LHCN-M2 (cell line): ENCODE measurements around the gene PMS1. TPM values are rescaled to one million over a fixed set of nuclear protein-coding genes. Genes with fewer than 3 reads are reported as not detected.
"Not testable (repeated sequence)": the region's sequence is repeated elsewhere in the genome, so short reads cannot be mapped to it uniquely, and the experiment has no call there.

Source experiments
- DNase-seq: peaks from one replicate; pipeline ENCODE4 v3.0.0-alpha.2; 2012; ENCODE audit warnings: low read depth
- total RNA-seq: library from RNA; depleted of rRNA; stranded (reverse); fragments of >200 nt; gene quantifications from 2 replicates; pipeline ENCODE4 v1.2.3, GENCODE V29; 2014

Gene PMS1
- total RNA-seq, 1 experiment from 2014 or later = 27.9 TPM

GRCh38 chr2:189818249-189819038 is 34.2 kb downstream of the PMS1 start:
- DNase-seq = no peak

- peak; percentile 91 for DNase-seq
Observed at GRCh38 chr2:189819297-189819704, 35.1 kb downstream of the PMS1 start.

GRCh38 chr2:189821953-189822748 is 37.9 kb downstream of the PMS1 start:
- DNase-seq = peak; percentile 70

- DNase-seq = no peak
Observed at GRCh38 chr2:189824694-189825396, 40.6 kb downstream of the PMS1 start.

GRCh38 chr2:189826039-189826438 is 41.8 kb downstream of the PMS1 start:
- no peak for DNase-seq

- no peak for DNase-seq
Observed at GRCh38 chr2:189829102-189829833, 45.0 kb downstream of the PMS1 start.

- DNase-seq = no peak
Observed at GRCh38 chr2:189830510-189830909, 46.3 kb downstream of the PMS1 start.

GRCh38 chr2:189834059-189834458 is 49.8 kb downstream of the PMS1 start:
- DNase-seq = no peak

GRCh38 chr2:189834642-189835041 is 50.4 kb downstream of the PMS1 start:
- DNase-seq = not testable (repeated sequence)

- DNase-seq = no peak
Observed at GRCh38 chr2:189835855-189836558, 51.8 kb downstream of the PMS1 start.

- peak; percentile 66 for DNase-seq
Observed at GRCh38 chr2:189836644-189837043, 52.4 kb downstream of the PMS1 start.

- no peak for DNase-seq
Observed at GRCh38 chr2:189837326-189837725, 53.1 kb downstream of the PMS1 start.

- DNase-seq = no peak
Observed at GRCh38 chr2:189841019-189841418, 56.8 kb downstream of the PMS1 start.

GRCh38 chr2:189848276-189848675 is 64.0 kb downstream of the PMS1 start:
- DNase-seq = peak; percentile 17

GRCh38 chr2:189849550-189849949 is 65.3 kb downstream of the PMS1 start:
- DNase-seq = no peak

- DNase-seq = no peak
Observed at GRCh38 chr2:189851174-189851826, 67.0 kb downstream of the PMS1 start.

GRCh38 chr2:189854187-189854586 is 69.9 kb downstream of the PMS1 start:
- no peak for DNase-seq

- DNase-seq = no peak
Observed at GRCh38 chr2:189854940-189855339, 70.7 kb downstream of the PMS1 start.

- no peak for DNase-seq
Observed at GRCh38 chr2:189858291-189858690, 74.0 kb downstream of the PMS1 start.

- peak; percentile 40 for DNase-seq
Observed at GRCh38 chr2:189860161-189860560, 75.9 kb downstream of the PMS1 start.
